H4 (cell line): ENCODE results near the gene SYCP1. TPM values are rescaled to one million over a fixed set of nuclear protein-coding genes. Genes with fewer than 3 reads are reported as not detected.
"Not testable (repeated sequence)": the region's sequence is repeated elsewhere in the genome, so short reads cannot be mapped to it uniquely, and the experiment has no call there.

Experiments used
- DNase-seq: peaks from one replicate; pipeline ENCODE4 v3.0.0-alpha.2; 2015; ENCODE audit warnings: low spot score
- total RNA-seq: library from RNA; depleted of rRNA; stranded (reverse); fragments of >200 nt; shearing (Covaris generic); gene quantifications from 2 replicates; pipeline ENCODE4 v1.2.3, GENCODE V29; 2014

SYCP1 gene
- total RNA-seq, 1 experiment from 2014 or later = not detected

- DNase-seq = no peak
Measured at GRCh38 chr1:114959423-114959822, 104.8 kb downstream of the SYCP1 start.

- DNase-seq = no peak
Measured at GRCh38 chr1:114976891-114977290, 122.2 kb downstream of the SYCP1 start.

GRCh38 chr1:114979278-114979891 is 124.7 kb downstream of the SYCP1 start:
- DNase-seq = peak; percentile 20

GRCh38 chr1:114982251-114982650 is 127.6 kb downstream of the SYCP1 start:
- no peak for DNase-seq

- DNase-seq = no peak
Measured at GRCh38 chr1:114986286-114986685, 131.6 kb downstream of the SYCP1 start.

GRCh38 chr1:114988095-114988494 is 133.4 kb downstream of the SYCP1 start:
- DNase-seq = no peak

- DNase-seq = no peak
Measured at GRCh38 chr1:114997510-114998289, 143.0 kb downstream of the SYCP1 start.

GRCh38 chr1:115006191-115006590 is 151.5 kb downstream of the SYCP1 start:
- DNase-seq = no peak

- DNase-seq = no peak
Measured at GRCh38 chr1:115012006-115012405, 157.3 kb downstream of the SYCP1 start.

- DNase-seq = no peak
Measured at GRCh38 chr1:115012434-115012833, 157.8 kb downstream of the SYCP1 start.

GRCh38 chr1:115013792-115014191 is 159.1 kb downstream of the SYCP1 start:
- no peak for DNase-seq

- not testable (repeated sequence) for DNase-seq
Measured at GRCh38 chr1:115019549-115019948, 164.9 kb downstream of the SYCP1 start.

GRCh38 chr1:115021145-115021544 is 166.5 kb downstream of the SYCP1 start:
- no peak for DNase-seq

- DNase-seq = no peak
Measured at GRCh38 chr1:115023593-115023992, 168.9 kb downstream of the SYCP1 start.

- no peak for DNase-seq
Measured at GRCh38 chr1:115029526-115029925, 174.9 kb downstream of the SYCP1 start, which contains the start of gene TSHB. Gene TSHB (plus strand): TSS chr1:115029826. CDS start chr1:115033363, 3,537 bp downstream.

- DNase-seq = no peak
Measured at GRCh38 chr1:115031595-115031994, 176.9 kb downstream of the SYCP1 start.

- DNase-seq = no peak
Measured at GRCh38 chr1:115035652-115036051, 181.0 kb downstream of the SYCP1 start.

- DNase-seq = no peak
Measured at GRCh38 chr1:115036814-115037507, 182.3 kb downstream of the SYCP1 start.

- DNase-seq = no peak
Measured at GRCh38 chr1:115040501-115040900, 185.8 kb downstream of the SYCP1 start.

GRCh38 chr1:115041654-115042053 is 187.0 kb downstream of the SYCP1 start:
- DNase-seq = peak; percentile 9
